Middle frontal gyrus (tissue), 1 donor: ENCODE data around the gene PTPRN2.
"Not testable (repeated sequence)": the region's sequence is repeated elsewhere in the genome, so short reads cannot be mapped to it uniquely, and the experiment has no call there.

Experiments used
- DNase-seq: peaks from one replicate; pipeline ENCODE4 v3.0.0-alpha.2; 2015; ENCODE audit warnings: low spot score; ENCODE audit errors: extremely low spot score

The PTPRN2 gene

GRCh38 chr7:158192184-158192835 lies 395.3 kb downstream of the PTPRN2 start:
- DNase-seq, result no peak

- DNase-seq, result no peak
Measured at GRCh38 chr7:158191671-158192070, 396.0 kb downstream of the PTPRN2 start.

- DNase-seq, result no peak
Measured at GRCh38 chr7:158190756-158191155, 396.9 kb downstream of the PTPRN2 start.

GRCh38 chr7:158188676-158189075 lies 398.9 kb downstream of the PTPRN2 start:
- no peak for DNase-seq

- no peak for DNase-seq
Measured at GRCh38 chr7:158187694-158187994, 400.0 kb downstream of the PTPRN2 start.

- DNase-seq, result no peak
Measured at GRCh38 chr7:158186864-158187693, 400.5 kb downstream of the PTPRN2 start.

GRCh38 chr7:158186406-158186805 lies 401.2 kb downstream of the PTPRN2 start:
- no peak for DNase-seq

- DNase-seq, result no peak
Measured at GRCh38 chr7:158185653-158186052, 402.0 kb downstream of the PTPRN2 start.

GRCh38 chr7:158183431-158183830 lies 404.2 kb downstream of the PTPRN2 start:
- no peak for DNase-seq

- DNase-seq, result no peak
Measured at GRCh38 chr7:158176561-158177173, 411.0 kb downstream of the PTPRN2 start.

- no peak for DNase-seq
Measured at GRCh38 chr7:158175779-158176178, 411.8 kb downstream of the PTPRN2 start.

GRCh38 chr7:158174947-158175346 lies 412.7 kb downstream of the PTPRN2 start:
- no peak for DNase-seq

GRCh38 chr7:158167373-158167772 lies 420.2 kb downstream of the PTPRN2 start:
- DNase-seq, result no peak

GRCh38 chr7:158166386-158167340 lies 421.0 kb downstream of the PTPRN2 start:
- DNase-seq, result no peak

GRCh38 chr7:158165711-158166110 lies 421.9 kb downstream of the PTPRN2 start:
- DNase-seq, result no peak

GRCh38 chr7:158164101-158165095 lies 423.2 kb downstream of the PTPRN2 start:
- DNase-seq, result no peak

- DNase-seq, result no peak
Measured at GRCh38 chr7:158161194-158161593, 426.4 kb downstream of the PTPRN2 start.

GRCh38 chr7:158160199-158160598 lies 427.4 kb downstream of the PTPRN2 start:
- DNase-seq, result no peak

- DNase-seq, result no peak
Measured at GRCh38 chr7:158157460-158157859, 430.2 kb downstream of the PTPRN2 start.

- not testable (repeated sequence) for DNase-seq
Measured at GRCh38 chr7:158151273-158151672, 436.4 kb downstream of the PTPRN2 start.
